Thoracic aorta (tissue), 2 donors: ENCODE results near the gene SLC25A27. TPM values are rescaled to one million over a fixed set of nuclear protein-coding genes. Genes with fewer than 3 reads are reported as not detected.

ENCODE experiments used
- ATAC-seq: fragments of 150-250 bp; one replicate; pipeline ENCODE4 v1.8.0; 2017; ENCODE audit warnings: low read depth; ENCODE audit not compliant: insufficient number of reproducible peaks, low FRiP score
- DNase-seq: peaks from one replicate; pipeline ENCODE4 v3.0.0-alpha.2; 2020; ENCODE audit warnings: low spot score
- H3K27ac ChIP-seq, 2 donors: fragments of 200-600 bp; sonication (generic); 1 replicate in 1 of 2; 2 replicates in 1 of 2; pipeline ENCODE4 v1.5.1; 2016; ENCODE audit warnings: mild to moderate bottlenecking in 2 of 2, moderate library complexity in 2 of 2
- H3K27me3 ChIP-seq: fragments of 200-600 bp; sonication (generic); replicated peaks from 2 replicates; pipeline ENCODE4 v1.6.0; 2016; ENCODE audit warnings: mild to moderate bottlenecking; ENCODE audit not compliant: insufficient read depth
- H3K36me3 ChIP-seq: fragments of 200-600 bp; sonication (generic); one replicate; pipeline ENCODE4 v1.5.1; 2016
- H3K4me1 ChIP-seq, 2 donors: fragments of 200-600 bp; sonication (generic); 1 replicate in 1 of 2; 2 replicates in 1 of 2; pipeline versions ENCODE4 v1.5.1 to v1.6.0; 2016; ENCODE audit warnings: low read depth in 2 of 2, mild to moderate bottlenecking in 1 of 2; ENCODE audit not compliant: control insufficient read depth in 1 of 2
- H3K4me3 ChIP-seq: fragments of 200-600 bp; sonication (generic); 2 replicates; pipeline ENCODE4 v1.5.1; 2016; ENCODE audit warnings: mild to moderate bottlenecking
- H3K9me3 ChIP-seq: fragments of 200-600 bp; sonication (generic); 2 replicates; pipeline ENCODE4 v1.5.1; 2016
- total RNA-seq, 2 donors: library from RNA; depleted of rRNA; stranded (reverse); fragments of >200 nt; gene quantifications; one replicate each; pipeline versions ENCODE4 v1.1.0 to v1.2.3, GENCODE V29; 2016
- TF ChIP-seq, protein P1 (sequence below): fragments of 200-600 bp; sonication (generic); IDR thresholded peaks from one replicate; pipeline ENCODE4 v1.5.1; 2019; ENCODE audit warnings: antibody characterized with exemption

Gene SLC25A27
- total RNA-seq, 2 donors from 2014 or later: 44.4 to 52.8 TPM

DNA sequence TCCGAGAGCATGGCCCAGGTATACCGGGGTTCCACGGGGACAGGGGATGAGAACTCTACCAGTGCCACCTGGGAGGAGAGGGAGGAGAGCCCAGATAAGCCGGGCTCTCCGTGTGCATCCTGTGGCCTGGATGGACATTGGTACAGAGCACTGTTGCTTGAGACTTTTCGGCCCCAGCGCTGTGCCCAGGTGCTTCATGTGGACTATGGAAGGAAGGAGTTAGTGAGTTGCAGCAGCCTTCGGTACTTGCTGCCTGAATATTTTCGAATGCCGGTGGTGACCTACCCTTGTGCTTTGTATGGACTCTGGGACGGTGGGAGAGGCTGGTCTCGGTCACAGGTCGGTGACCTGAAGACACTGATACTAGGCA lies 36.2 kb downstream of the SLC25A27 start:
- no peaks in the 10 kb centered on the region for H3K27me3 ChIP-seq
- ATAC-seq: no peak
- no peak for DNase-seq
- TF ChIP-seq, protein P1, sequence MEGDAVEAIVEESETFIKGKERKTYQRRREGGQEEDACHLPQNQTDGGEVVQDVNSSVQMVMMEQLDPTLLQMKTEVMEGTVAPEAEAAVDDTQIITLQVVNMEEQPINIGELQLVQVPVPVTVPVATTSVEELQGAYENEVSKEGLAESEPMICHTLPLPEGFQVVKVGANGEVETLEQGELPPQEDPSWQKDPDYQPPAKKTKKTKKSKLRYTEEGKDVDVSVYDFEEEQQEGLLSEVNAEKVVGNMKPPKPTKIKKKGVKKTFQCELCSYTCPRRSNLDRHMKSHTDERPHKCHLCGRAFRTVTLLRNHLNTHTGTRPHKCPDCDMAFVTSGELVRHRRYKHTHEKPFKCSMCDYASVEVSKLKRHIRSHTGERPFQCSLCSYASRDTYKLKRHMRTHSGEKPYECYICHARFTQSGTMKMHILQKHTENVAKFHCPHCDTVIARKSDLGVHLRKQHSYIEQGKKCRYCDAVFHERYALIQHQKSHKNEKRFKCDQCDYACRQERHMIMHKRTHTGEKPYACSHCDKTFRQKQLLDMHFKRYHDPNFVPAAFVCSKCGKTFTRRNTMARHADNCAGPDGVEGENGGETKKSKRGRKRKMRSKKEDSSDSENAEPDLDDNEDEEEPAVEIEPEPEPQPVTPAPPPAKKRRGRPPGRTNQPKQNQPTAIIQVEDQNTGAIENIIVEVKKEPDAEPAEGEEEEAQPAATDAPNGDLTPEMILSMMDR: no peak
- H3K4me1 ChIP-seq: no peaks in the 10 kb centered on the region
- H3K4me3 ChIP-seq: no peak overlapping the region
- H3K27ac ChIP-seq: no peak overlapping the region
- no peaks in the 10 kb centered on the region for H3K36me3 ChIP-seq
- H3K9me3 ChIP-seq: no peaks in the 10 kb centered on the region

DNA sequence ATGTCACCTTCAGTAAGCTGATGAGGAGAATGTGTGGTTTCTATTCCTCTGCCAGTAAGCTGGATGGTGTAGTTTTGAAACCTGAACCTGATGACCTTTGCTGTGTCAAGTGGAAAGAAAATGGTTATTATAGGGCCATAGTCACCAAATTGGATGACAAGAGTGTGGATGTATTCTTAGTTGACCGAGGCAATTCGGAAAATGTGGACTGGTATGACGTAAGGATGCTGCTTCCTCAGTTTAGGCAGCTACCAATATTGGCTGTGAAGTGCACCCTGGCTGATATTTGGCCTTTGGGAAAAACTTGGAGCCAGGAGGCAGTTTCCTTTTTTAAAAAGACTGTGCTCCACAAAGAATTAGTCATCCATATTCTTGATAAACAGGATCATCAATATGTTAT lies 36.9 kb downstream of the SLC25A27 start:
- Histone ChIP-seq H3K27ac (no peak overlapping the region), H3K36me3 (no peaks in the 10 kb centered on the region), H3K4me3 (no peak overlapping the region), H3K27me3 (no peaks in the 10 kb centered on the region), H3K4me1 (no peaks in the 10 kb centered on the region), H3K9me3 (no peaks in the 10 kb centered on the region)
- TF ChIP-seq, protein P1: no peak
- no peak for DNase-seq
- no peak for ATAC-seq

DNA sequence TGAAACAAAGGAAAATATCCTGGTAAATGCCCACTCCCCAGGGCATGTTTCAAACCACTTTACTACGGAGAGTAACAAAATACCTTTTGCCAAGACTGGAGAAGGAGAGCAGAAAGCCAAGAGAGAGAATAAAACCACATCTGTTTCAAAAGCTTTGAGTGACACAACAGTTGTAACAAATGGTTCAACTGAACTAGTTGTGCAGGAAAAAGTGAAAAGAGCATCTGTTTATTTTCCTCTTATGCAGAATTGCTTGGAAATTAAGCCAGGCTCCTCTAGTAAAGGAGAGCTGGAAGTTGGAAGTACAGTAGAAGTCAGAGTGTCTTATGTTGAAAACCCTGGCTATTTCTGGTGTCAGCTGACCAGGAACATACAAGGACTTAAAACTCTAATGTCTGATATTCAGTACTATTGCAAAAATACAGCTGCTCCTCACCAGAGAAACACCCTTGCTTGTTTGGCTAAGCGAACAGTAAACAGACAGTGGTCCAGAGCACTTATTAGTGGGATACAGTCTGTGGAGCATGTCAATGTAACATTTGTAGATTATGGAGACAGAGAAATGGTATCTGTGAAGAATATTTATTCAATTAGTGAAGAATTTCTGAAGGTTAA lies 37.5 kb downstream of the SLC25A27 start:
- Histone ChIP-seq H3K9me3 (no peaks in the 10 kb centered on the region), H3K27me3 (no peaks in the 10 kb centered on the region), H3K36me3 (no peaks in the 10 kb centered on the region), H3K27ac (no peak overlapping the region), H3K4me3 (no peak overlapping the region), H3K4me1 (no peaks in the 10 kb centered on the region)
- no peak for DNase-seq
- no peak for ATAC-seq
- TF ChIP-seq, protein P1: no peak

DNA sequence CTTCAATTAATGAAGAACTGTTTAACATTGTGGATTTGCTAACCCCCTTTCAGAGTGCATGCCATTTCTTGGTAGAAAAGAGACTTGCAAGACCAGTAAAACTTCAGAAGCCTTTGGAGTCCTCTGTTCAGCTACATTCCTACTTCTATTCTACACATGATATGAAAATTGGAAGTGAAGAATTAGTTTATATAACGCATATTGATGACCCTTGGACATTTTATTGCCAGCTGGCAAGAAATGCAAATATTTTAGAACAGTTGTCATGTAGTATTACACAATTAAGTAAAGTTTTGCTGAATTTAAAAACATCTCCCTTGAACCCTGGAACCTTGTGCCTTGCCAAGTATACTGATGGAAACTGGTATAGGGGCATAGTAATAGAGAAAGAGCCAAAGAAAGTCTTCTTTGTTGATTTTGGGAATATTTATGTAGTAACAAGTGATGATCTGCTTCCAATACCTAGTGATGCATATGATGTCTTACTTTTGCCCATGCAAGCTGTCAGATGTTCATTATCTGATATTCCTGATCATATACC lies 38.2 kb downstream of the SLC25A27 start:
- no peak overlapping the region for H3K27ac ChIP-seq
- H3K27me3 ChIP-seq: no peaks in the 10 kb centered on the region
- TF ChIP-seq, protein P1: no peak
- ATAC-seq (no peak), DNase-seq (no peak)
- H3K4me3 ChIP-seq: no peak overlapping the region
- H3K36me3 ChIP-seq: no peaks in the 10 kb centered on the region
- H3K4me1 ChIP-seq: no peaks in the 10 kb centered on the region
- H3K9me3 ChIP-seq: no peaks in the 10 kb centered on the region

DNA sequence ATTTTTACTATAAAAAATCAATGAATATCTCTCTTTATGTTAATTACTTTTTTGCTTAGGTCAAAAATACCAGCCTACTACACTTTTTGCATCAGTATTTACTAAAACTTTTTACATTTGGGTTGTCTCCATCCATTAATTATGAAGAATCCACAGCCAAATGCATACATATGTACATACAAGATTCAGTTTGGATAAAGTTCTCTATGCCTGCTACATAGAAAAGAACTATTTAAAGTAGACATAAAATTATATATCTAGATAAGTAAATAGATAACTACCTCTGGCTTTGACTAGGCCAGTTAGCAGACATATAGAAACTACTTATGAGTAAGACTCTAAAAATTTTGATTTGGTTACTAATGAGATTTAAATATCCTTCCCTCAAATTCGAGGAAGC lies 47.2 kb downstream of the SLC25A27 start:
- Histone ChIP-seq H3K4me3 (no peak overlapping the region), H3K4me1 (no peaks in the 10 kb centered on the region), H3K27ac (no peak overlapping the region), H3K36me3 (no peaks in the 10 kb centered on the region), H3K27me3 (no peaks in the 10 kb centered on the region), H3K9me3 (no peaks in the 10 kb centered on the region)
- no peak for ATAC-seq
- DNase-seq: no peak
- TF ChIP-seq, protein P1: no peak
